HL-60/S4 (cell line): ENCODE data around the gene ENGASE.

Experiments
- in situ Hi-C: fragments of 300-500 bp; cut with MboI; formaldehyde crosslinking; loops from 2 replicates; pipeline ENCODE4 v1.14.3; 2022; ENCODE audit warnings: low sequenced_read_pairs

ENGASE gene

DNA sequence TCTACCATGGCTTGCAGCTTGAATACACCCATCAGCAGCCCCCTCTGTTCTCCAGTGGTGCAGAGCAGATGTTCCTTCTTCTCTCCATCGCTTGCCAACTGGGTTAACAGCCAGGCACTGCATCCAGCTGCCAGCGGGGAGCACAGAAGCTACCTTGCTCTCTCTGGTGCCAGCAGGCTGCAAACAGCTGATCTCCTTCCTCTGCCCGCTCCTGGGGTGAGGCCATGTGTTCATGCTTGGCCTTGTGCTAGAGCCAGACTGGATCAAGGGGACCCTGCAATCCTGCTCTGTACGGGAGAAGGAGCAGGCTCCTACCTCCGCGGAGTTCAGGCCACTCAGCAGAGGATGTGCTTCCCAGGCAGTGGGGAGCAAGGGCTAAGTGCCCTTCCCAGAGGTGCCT is 24.1 kb upstream of the ENGASE start:
- in situ Hi-C loops: loop anchor here (25.0 kb wide), 1 partner anchor 337 kb away; no protein-coding TSS in a partner anchor

DNA sequence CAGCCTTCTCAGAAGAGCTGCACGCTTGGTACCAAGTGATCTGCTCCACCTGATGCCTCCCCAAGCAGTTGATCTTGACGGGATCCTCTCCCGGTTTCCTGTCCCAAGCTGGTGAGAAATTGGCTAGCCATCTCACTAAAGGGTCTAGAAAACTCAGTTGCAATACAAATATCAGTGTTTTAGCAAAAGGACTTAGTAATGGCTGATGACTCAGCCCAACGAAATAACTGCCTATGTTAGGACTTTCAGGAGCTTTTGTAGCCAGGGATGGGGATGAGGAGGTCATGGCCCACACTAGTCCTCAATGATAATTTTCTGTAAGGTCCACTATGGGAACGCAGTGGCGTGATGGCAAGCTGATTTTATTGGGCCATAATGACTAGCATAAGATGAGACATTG is 23.3 kb upstream of the ENGASE start:
- in situ Hi-C loops: loop anchor here (25.0 kb wide), 1 partner anchor 336 kb away; no protein-coding TSS in a partner anchor

DNA sequence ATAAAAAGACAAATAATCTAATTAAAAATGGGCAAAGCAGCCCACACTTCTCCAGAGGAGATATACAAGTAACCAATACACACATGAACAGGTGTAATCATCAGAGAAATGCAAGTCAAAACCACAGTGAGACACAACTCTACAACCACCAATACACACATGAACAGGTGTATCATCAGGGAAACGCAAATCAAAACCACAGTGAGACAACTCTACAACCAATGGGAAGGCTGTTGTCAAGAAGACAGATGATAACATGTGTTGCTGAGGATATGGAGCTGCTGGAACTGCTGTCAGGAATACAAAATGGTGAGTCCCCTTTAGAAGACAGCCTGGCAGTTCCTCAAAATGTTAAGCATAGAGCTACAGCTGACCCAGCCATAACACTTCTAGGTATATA is 22.5 kb upstream of the ENGASE start:
- in situ Hi-C loops: loop anchor here (25.0 kb wide), 1 partner anchor 335 kb away; no protein-coding TSS in a partner anchor

DNA sequence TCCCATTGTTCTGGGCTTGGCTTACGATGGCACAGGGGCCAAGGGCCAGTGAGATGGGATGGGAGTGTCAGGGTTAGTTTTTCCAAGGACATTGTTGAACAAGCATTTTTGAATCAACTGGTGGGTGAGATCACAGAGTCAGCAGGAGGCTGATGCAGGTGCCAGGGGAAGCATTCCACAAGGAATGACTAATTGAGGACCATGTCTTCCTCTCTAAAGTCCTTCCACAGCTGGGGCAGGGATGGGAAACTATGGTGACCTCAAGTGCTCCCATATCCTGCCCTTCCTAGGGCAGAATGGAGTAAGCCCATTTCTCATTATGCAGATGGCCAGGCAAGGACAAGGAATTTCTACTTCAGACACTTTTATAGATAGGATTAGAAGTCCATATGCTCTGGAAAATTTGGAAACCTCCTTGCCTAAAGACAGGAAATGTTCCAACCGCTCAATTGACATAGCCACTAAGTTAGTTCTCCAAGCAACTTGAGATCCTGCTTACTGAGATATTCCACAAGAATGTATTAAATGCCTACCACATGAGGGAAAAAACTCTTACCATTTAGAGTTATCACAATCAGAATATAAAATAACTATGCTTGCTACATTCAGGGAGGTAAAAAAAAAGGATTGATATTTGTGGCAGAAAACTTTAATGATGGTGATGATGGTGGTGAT is 21.2 kb upstream of the ENGASE start:
- in situ Hi-C loops: loop anchor here (25.0 kb wide), 1 partner anchor 334 kb away; no protein-coding TSS in a partner anchor

DNA sequence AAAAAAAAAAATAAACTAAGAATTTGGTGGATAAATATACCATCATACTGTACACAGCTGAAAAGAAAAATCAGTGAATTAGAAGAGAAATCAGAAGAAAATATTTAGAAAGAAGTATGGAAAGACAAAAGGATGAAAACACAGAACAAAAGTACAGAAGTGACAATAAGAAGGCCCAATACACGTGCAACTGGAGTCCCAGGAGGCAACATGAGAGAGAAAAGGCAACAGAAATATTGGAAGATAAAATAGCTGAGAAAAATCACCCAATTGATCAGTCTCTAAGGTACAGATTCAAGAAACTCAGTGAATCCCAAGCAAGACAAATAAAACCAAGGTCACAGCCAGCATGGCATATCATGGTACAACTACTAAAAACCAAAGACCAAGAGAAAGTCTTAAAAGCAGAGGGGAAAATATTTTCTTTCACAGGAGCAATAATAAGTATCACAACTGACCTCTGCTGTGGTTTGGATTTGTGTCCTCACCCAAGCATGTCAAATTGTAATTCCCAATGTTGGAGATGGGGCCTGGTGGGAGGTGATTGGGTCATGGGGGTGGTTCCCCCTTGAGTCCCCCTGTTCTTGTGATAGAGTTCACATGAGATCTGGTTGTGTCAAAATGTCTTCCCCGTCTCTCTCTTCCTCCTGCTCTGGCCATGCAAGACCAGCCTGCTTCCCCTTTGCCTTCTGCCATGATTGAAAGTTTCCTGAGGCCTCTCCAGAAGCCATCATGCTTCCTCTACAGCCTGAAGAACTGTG is 20.2 kb upstream of the ENGASE start:
- in situ Hi-C loops: loop anchor here (25.0 kb wide), 1 partner anchor 333 kb away; no protein-coding TSS in a partner anchor

DNA sequence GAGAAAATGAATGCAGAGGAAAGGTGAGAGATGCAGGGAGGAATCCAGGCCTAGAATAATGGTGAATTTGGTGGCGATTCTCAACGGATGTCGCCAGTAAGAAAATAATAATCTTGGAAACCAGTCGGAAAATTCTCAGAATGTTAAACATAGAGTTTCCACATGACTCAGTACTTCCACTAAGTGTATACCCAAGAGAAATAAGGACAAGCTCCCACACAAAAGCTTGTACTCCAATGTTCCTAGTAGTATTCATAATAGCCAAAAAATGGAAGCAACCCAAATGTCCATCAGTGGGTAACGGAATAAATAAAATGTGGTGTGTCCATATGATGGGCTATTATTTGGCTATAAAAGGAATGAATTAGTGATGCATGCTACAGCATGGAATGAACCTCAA is 19.4 kb upstream of the ENGASE start:
- in situ Hi-C loops: loop anchor here (25.0 kb wide), 1 partner anchor 332 kb away; no protein-coding TSS in a partner anchor

DNA sequence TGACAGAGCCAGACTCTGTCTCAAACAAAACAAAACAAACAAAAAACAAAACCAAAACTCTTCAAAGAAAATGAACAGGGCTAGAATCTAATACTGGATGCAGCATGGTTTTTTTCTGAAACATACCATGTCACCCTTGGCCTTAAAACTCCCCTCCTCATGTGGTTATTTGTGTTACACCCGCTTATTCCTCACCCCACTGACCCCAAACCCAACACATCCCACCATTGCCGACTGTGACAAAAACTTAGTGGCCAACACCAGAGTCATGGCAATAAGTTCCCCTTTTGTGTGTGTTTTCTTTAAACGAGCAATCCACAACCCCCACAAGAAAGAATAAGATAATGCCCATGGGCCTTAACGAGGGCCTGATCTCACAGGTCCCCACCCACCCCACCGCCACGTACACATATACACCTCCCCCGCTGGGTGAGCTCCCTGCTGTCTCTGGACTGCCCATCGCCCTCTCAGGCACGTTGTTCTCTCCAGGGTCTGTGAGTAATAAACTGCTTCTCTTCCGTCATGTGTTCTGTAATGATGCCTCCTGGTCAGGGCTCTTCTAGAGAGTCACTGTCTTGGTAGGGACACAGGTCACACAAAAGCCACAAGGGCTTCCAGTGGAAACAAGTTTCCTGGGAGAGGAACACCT is 16.8 kb upstream of the ENGASE start:
- in situ Hi-C loops: loop anchor here (25.0 kb wide), 1 partner anchor 329 kb away; no protein-coding TSS in a partner anchor

DNA sequence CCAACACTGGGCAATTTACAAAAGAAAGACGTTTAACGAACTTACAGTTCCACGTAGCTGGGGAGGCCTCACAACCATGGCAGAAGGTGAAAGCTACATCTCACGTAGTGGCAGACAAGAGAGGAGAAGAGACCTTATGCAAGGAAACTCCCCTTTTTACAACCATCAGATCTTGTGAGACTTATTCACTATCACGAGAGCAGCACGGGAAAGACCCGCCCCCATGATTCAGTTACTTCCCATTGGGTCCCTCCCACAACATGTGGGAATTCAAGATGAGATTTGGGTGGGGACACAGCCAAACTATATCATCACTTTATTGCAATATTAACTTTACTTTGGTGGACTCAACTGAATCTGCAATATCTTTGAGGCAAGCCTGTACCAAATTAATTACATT is 11.9 kb upstream of the ENGASE start:
- in situ Hi-C loops: loop anchor here (25.0 kb wide), 1 partner anchor 325 kb away; no protein-coding TSS in a partner anchor

DNA sequence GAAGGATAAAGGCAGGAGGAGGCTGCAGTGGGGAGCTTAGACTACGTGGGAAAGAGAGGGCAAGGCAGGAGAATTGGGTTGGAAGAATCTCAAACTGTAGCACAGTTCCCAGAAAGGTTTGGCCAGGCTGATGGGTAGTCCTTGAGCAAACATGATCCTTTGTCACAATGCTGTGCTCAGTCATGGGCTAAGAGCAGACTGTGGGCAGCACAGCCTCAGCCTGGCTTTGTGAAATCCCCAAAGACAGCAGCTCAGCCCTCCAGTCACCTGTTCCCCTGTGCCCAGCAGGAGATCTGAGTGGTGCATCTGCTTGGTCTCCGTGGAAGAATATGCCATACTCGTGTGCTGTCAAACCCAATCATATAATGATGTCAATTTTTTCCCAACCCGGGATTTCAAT is 10.6 kb upstream of the ENGASE start:
- in situ Hi-C loops: loop anchor here (25.0 kb wide), 1 partner anchor 323 kb away; no protein-coding TSS in a partner anchor

DNA sequence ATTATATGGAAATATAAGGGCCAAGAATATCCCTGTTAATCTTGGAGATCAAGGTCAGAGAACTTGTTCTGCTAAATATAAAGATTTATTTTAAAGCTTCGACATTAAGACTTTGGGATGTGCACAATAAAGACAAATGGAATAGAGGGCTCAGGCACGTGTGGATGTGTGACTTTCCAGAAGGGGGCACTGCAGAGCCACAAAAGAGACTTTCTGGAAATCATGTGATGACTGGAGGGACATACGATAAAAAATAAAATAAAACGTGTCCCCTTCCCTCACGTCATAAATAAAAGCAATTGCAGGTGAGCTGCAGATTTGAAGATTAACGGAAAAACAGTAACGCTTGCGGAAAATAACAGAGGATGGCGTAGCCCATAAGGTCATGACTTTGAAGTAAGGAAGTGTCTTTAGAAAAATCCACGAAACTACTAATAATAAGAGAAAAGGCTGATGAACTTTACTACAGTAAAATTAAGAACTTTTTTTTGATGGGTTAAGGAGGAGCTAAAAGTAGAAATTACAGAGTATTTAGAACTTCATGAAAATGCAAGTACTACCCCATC is 9.4 kb upstream of the ENGASE start:
- in situ Hi-C loops: loop anchor here (25.0 kb wide), 1 partner anchor 322 kb away; no protein-coding TSS in a partner anchor

DNA sequence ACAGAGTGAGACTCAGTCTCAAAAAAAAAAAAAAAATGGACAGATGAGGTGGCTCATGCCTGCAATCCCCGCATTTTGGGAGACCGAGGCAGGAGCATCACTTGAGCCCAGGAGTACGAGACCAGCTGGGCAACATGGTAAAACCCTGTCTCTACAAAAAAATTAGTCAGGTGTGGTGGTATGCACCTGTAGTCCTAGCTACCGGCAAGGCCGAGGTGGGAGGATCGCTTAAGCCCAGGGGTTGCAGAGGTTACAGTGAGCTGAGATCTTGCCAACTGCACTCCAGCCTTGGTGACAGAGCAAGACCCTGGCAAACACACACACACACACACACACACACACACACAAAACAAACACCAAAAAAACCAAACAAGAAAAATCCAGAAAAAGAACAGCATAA is 7.7 kb upstream of the ENGASE start:
- in situ Hi-C loops: loop anchor here (25.0 kb wide), 1 partner anchor 320 kb away; no protein-coding TSS in a partner anchor

DNA sequence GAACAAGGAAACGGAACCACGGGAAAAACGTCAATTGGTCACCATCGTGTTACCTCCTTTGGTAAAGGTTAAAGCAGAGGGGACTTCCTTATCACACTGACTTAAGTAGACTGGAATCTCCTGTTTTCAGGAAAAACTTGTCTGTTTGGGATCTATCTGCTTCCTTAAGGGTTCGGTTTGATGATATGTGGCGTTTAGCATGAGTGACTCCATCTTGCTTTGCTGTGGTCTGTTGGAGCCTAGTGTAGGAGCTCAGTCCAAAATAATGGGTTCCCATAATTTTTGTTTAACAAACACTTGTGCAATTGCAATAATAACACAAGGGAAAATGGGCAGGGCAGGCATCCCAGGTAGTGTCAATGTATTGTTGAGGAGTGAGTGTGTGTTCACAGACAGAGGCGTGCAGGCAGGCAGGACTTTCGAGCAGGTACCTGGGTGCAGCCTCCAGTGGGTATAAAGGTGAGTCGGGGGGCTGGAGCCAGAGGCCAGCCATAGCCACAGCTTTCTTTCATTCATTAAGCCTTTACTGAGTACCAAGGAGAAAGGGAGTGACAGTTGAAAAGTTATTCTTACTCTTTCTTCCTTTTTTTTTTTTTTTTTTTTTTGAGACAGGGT is 4.3 kb upstream of the ENGASE start:
- in situ Hi-C loops: loop anchor here (25.0 kb wide), 1 partner anchor 317 kb away; no protein-coding TSS in a partner anchor

DNA sequence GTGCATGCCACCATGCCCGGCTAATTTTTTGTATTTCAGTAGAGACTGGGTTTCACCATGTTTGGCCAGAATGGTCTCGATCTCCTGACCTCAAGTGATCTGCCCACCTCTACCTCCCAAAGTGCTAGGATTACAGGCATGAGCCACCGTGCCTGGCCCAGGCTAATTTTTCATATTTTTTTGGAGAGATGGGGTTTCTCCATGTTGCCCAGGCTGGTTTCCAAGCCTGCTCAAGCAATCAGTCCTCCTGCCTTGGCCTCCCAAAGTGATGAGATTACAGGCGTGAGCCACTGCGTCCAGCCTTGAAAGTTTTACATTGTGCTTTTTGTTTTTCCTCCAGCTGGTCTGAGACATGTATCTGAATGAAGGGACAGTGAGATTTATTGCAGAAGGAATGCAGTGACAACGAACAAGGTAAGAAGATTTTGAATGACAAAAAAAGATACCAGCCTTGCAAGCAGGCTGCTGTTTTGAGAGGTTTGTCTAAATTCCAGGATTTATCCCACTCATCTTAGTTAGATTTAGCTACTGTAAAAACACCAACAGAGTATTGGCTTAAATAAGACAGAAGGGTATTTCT is 3.4 kb upstream of the ENGASE start:
- in situ Hi-C loops: loop anchor here (25.0 kb wide), 1 partner anchor 316 kb away; no protein-coding TSS in a partner anchor

DNA sequence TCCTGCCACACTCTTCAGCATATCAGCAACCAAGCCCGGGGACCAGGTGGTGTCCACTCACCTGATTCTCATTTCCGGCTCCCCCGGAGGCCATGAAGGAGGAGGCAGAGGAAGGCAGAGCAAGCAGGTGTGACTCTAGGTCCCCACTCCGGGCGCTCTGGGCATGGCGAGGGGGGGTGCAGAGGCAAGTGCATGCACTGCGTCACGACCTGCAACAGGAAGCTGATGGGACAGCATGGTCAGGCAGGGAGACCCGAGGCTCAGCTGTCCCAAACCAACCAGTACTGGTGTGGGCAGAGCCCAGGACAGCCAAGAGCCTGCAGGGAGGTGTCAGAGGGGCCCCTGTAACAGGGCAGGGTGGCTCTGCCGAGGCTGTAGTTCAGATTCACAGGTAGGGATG is 2.1 kb upstream of the ENGASE start:
- in situ Hi-C loops: loop anchor here (25.0 kb wide), 1 partner anchor 315 kb away; no protein-coding TSS in a partner anchor

DNA sequence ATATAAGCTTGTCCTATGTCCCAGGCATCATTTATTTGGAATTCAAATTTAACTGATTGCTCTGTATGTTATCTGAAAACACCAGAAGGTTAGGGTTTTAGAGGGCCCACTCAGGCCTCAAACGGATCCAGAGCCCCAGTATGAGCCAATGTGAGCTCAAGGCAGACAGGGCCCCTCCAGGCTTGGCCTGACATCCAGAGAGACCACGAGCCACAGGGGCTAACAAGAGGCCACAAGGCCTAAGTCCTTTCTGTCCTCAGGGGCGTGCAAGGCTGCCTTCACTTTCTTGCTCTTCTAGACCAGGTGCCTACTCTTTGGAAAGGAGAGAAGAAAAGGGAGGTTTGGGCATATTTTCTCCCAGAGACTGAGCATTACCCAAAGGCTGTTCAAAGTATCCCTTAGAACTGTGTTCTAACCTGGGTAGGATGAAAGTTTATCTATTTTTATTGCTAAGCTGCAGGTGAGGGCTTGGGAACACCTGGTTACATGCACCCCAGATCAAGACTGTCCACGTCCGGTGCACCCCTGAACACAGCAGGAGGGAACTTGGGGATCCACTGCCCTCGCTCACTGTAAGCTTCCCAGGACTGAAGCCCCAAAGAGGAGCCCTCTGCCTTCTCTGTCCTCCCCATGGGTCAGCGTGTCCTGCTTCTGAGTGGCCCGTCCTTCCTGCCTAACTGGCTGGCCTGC is 1.5 kb upstream of the ENGASE start:
- in situ Hi-C loops: loop anchor here (25.0 kb wide), 1 partner anchor 314 kb away; no protein-coding TSS in a partner anchor

DNA sequence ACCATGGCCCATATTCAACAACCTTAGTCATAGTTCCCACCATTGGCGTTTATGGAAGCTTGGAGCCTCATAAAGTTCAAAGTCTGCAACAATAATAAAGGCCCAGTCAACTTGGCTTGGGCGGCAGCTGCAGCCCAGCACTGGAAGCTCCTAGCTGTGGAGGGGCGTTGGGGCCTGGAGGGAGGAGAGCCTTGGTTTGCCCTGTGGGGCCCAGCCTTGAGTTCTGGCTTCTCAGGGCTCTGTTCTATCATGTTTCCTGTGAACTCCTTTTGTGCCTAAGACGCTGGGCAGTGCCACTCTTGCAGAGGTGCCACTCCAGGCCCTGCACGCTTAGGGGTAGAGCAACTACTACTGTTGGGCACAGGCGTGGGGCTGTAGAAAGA is 927 bp upstream of the ENGASE start:
- in situ Hi-C loops: loop anchor here (25.0 kb wide), 1 partner anchor 314 kb away; no protein-coding TSS in a partner anchor

DNA sequence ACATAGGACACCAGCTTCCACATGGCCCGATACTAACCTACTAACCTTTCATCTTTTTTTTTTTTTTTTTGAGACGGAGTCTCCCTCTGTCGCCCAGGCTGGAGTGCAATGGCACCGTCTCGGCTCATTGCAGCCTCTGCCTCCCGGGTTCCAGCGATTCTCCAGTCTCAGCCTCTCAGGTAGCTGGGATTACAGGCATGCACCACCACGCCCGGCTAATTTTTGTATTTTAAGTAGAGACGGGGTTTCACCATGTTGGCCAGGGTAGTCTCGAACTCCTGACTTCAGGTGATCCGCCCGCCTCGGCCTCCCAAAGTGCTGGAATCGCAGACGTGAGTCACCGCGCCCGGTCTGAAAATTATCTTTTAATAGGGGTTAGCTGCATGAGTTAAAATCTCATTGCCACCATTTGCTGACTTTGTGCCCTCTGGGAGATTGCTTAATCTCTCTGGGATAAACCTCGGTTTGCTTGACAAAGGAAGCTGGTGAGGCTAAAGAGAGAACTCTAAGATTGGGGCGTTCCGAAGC is 439 bp upstream of the ENGASE start:
- in situ Hi-C loops: loop anchor here (25.0 kb wide), 1 partner anchor 313 kb away; no protein-coding TSS in a partner anchor

DNA sequence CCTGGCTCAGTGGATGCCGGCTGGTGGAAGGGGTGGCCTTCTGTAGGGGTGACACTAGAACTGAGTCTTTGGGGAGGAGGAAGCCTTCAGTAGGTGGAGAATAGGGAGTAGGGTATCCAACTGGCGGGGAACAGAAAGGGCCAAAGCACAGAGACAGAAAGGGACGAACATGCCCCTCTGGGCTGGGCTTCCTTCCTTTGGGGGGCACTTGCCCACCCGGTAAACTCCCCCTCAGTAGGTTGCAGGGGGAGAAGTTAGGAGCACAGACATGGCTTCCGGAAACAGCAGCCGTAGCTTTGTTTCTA is 774 bp downstream of the ENGASE start:
- in situ Hi-C loops: no loop called here

DNA sequence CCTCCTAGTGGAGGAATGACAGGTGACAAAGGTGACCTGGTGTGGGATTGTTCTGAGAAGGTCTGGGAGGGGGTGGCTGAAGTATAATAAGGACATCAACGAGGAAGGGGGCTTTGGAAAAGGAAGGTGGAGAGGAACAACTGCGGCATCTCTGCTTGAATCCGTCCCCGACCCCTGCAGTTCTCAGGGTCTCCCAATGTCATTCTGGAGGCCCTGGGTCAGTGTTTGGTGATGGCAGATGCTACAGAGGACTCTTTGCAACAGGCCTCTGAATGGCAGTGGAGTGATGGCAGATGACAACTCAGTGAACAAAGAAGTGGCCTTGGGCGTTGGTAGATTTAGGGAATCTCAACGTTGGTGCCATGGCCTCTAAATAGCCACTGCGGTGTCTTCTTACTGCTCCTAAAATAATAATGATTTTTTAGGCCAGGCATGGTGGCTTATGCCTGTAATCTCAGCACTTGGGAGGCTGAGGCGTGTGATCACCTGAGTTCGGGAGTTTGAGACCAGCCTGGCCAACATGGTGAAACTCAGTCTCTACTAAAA is 1.3 kb downstream of the ENGASE start:
- in situ Hi-C loops: no loop called here
